Measurements from ENCODE around the gene KIFC3. TPM values are rescaled to one million over a fixed set of nuclear protein-coding genes. Genes with fewer than 3 reads are reported as not detected.

The KIFC3 gene
- total and polyA plus RNA-seq, 2 donors (not counting 1 experiment from before 2014, with no cell fraction given), result 0.07 to 0.67 TPM

DNA sequence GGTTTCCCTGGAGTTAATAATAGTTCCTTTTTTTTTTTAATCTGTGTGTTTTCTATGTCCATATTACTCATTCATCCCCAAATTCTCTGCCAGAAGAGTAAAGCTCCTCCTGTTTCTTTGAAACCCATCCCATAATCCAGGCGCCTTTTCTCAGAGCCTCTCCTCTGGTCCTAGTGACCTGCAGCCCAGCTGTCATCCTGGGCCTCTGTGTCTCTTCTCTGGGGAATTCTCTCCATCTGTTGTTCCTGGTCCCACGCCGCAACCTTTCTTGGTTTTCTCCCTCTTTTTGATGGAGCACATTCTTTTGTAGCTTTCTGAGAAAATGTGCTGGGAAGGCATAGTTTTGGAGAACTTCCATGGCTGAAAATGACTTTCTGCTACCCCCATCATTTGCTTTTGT, 56.5 kb downstream of the KIFC3 start:
- Histone ChIP-seq H3K27ac (ENCODE audit: low read length in 2 of 2) (no peak overlapping the region), H3K4me3 (ENCODE audit: control extremely low read depth in 1 of 5, extremely low read depth in 1 of 5, insufficient read depth in 1 of 5, low read depth in 2 of 5, low read length in 4 of 5) (no peak overlapping the region), H3K36me3 (replicated peaks in 1 of 2; ENCODE audit: control extremely low read depth in 1 of 2, control insufficient read depth in 1 of 2, extremely low read depth in 1 of 2, insufficient read depth in 2 of 2, low read length in 1 of 2) (peaks cover 0 to 3% of the 10 kb centered on the region in 2 experiments), H3K4me1 (ENCODE audit: control insufficient read depth in 2 of 2, insufficient read depth in 2 of 2, low read length in 2 of 2) (no peaks in the 10 kb centered on the region), H3K9ac (ENCODE audit: low read length) (no peak overlapping the region), H3K9me3 (ENCODE audit: control extremely low read depth in 1 of 3, control insufficient read depth in 2 of 3, insufficient read depth in 1 of 3, low read length in 2 of 3) (no peaks in the 10 kb centered on the region), H4K20me1 (ENCODE audit: control insufficient read depth, insufficient read depth, low read length, poor library complexity, severe bottlenecking) (no peaks in the 10 kb centered on the region), H3K27me3 (replicated peaks in 1 of 4; ENCODE audit: control extremely low read depth in 1 of 4, control insufficient read depth in 3 of 4, insufficient read depth in 4 of 4, low read length in 3 of 4) (no peaks in the 10 kb centered on the region), H2AFZ (ENCODE audit: insufficient read depth, low read depth, low read length, poor library complexity, severe bottlenecking) (no peak overlapping the region), H3K79me2 (ENCODE audit: control insufficient read depth, insufficient read depth, low read length) (no peaks in the 10 kb centered on the region), H3K4me2 (replicated peaks; ENCODE audit: low read depth, low read length, poor library complexity, severe bottlenecking) (no peak overlapping the region)
- TF ChIP-seq EZH2 (IDR thresholded peaks at IDR 0.05; ENCODE audit: borderline replicate concordance, insufficient read depth, low read depth, low read length, poor library complexity, severe bottlenecking), result no peak
- TF ChIP-seq, protein P1, sequence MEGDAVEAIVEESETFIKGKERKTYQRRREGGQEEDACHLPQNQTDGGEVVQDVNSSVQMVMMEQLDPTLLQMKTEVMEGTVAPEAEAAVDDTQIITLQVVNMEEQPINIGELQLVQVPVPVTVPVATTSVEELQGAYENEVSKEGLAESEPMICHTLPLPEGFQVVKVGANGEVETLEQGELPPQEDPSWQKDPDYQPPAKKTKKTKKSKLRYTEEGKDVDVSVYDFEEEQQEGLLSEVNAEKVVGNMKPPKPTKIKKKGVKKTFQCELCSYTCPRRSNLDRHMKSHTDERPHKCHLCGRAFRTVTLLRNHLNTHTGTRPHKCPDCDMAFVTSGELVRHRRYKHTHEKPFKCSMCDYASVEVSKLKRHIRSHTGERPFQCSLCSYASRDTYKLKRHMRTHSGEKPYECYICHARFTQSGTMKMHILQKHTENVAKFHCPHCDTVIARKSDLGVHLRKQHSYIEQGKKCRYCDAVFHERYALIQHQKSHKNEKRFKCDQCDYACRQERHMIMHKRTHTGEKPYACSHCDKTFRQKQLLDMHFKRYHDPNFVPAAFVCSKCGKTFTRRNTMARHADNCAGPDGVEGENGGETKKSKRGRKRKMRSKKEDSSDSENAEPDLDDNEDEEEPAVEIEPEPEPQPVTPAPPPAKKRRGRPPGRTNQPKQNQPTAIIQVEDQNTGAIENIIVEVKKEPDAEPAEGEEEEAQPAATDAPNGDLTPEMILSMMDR (IDR thresholded peaks at IDR 0.05), result no peak
- Mint-ChIP-seq H3K9me3 (ENCODE audit: insufficient read depth) (no peaks in the 10 kb centered on the region), H3K4me3 (no peak overlapping the region), H3K27me3 (no peaks in the 10 kb centered on the region), H3K27ac (no peak overlapping the region), H3K4me1 (no peaks in the 10 kb centered on the region)
- ChIA-PET POLR2A (no interaction called here), CTCF (no interaction called here)
- ATAC-seq (ENCODE audit: low read depth) (no peak), DNase-seq (no peak)
- WGBS (ENCODE audit: insufficient coverage), result 100% methylated on average over 3 of the region's 3 CpGs
- intact Hi-C loops (cut with micrococcal nuclease), result no loop called here

- Histone ChIP-seq H3K9me3 (ENCODE audit: control extremely low read depth in 1 of 3, control insufficient read depth in 2 of 3, insufficient read depth in 1 of 3, low read length in 2 of 3) (no peaks in the 10 kb centered on the region), H3K79me2 (ENCODE audit: control insufficient read depth, insufficient read depth, low read length) (peaks cover 9% of the 10 kb centered on the region), H3K4me2 (replicated peaks; ENCODE audit: low read depth, low read length, poor library complexity, severe bottlenecking) (no peak overlapping the region), H3K4me3 (ENCODE audit: control extremely low read depth in 1 of 5, extremely low read depth in 1 of 5, insufficient read depth in 1 of 5, low read depth in 2 of 5, low read length in 4 of 5) (no peak overlapping the region), H3K36me3 (replicated peaks in 1 of 2; ENCODE audit: control extremely low read depth in 1 of 2, control insufficient read depth in 1 of 2, extremely low read depth in 1 of 2, insufficient read depth in 2 of 2, low read length in 1 of 2) (peaks cover 0 to 3% of the 10 kb centered on the region in 2 experiments), H2AFZ (ENCODE audit: insufficient read depth, low read depth, low read length, poor library complexity, severe bottlenecking) (no peak overlapping the region), H4K20me1 (ENCODE audit: control insufficient read depth, insufficient read depth, low read length, poor library complexity, severe bottlenecking) (no peaks in the 10 kb centered on the region), H3K9ac (ENCODE audit: low read length) (no peak overlapping the region), H3K27ac (ENCODE audit: low read length in 2 of 2) (no peak overlapping the region), H3K4me1 (ENCODE audit: control insufficient read depth in 2 of 2, insufficient read depth in 2 of 2, low read length in 2 of 2) (no peaks in the 10 kb centered on the region), H3K27me3 (replicated peaks in 1 of 4; ENCODE audit: control extremely low read depth in 1 of 4, control insufficient read depth in 3 of 4, insufficient read depth in 4 of 4, low read length in 3 of 4) (no peaks in the 10 kb centered on the region)
- H3K9me3 Mint-ChIP-seq (ENCODE audit: insufficient read depth), result no peaks in the 10 kb centered on the region
- no peak for TF ChIP-seq EZH2 (IDR thresholded peaks at IDR 0.05; ENCODE audit: borderline replicate concordance, insufficient read depth, low read depth, low read length, poor library complexity, severe bottlenecking)
- TF ChIP-seq, protein P1 (IDR thresholded peaks at IDR 0.05), result no peak
- POLR2A ChIA-PET, result no interaction called here
- intact Hi-C loops (cut with micrococcal nuclease), result no loop called here
- H3K4me3 Mint-ChIP-seq, result no peak overlapping the region
- no peaks in the 10 kb centered on the region for H3K4me1 Mint-ChIP-seq
- WGBS (ENCODE audit: insufficient coverage), result 92% methylated on average over 7 of the region's 7 CpGs
- no peaks in the 10 kb centered on the region for H3K27me3 Mint-ChIP-seq
- H3K27ac Mint-ChIP-seq, result no peak overlapping the region
- CTCF ChIA-PET, result no interaction called here
- DNase-seq (no peak), ATAC-seq (ENCODE audit: low read depth) (no peak)
These were observed 57.7 kb downstream of the KIFC3 start for GRCh38 chr16:57744642-57744903.
